CD14-positive monocyte (primary cell): ENCODE data around the gene URAD. TPM values are rescaled to one million over a fixed set of nuclear protein-coding genes. Genes with fewer than 3 reads are reported as not detected.

Experiments
- DNase-seq, 3 donors: peaks; one replicate each; pipeline ENCODE4 v3.0.0-alpha.2; 2011 to 2022
- H2AFZ ChIP-seq: 2 replicates; pipeline ENCODE4 v1.6.0; 2012; ENCODE audit warnings: mild to moderate bottlenecking, low read depth, low read length, inconsistent platforms; ENCODE audit not compliant: insufficient read depth, poor library complexity, severe bottlenecking
- H3K27ac ChIP-seq, 2 donors: 1 replicate in 1 of 2; 2 replicates in 1 of 2; pipeline ENCODE4 v1.5.1; 2012 to 2013; ENCODE audit warnings: low read length in 2 of 2, control low read depth in 1 of 2, inconsistent platforms in 1 of 2, low read depth in 1 of 2, mild to moderate bottlenecking in 1 of 2
- H3K27me3 ChIP-seq, 2 donors: one replicate each; pipeline versions ENCODE4 v1.6.0 to v1.6.1; 2011 to 2013; ENCODE audit warnings: low read length in 2 of 2; ENCODE audit not compliant: control insufficient read depth in 2 of 2, insufficient read depth in 2 of 2
- H3K36me3 ChIP-seq, 2 donors: replicated peaks in 1 of 2; 1 replicate in 1 of 2; 2 replicates in 1 of 2; pipeline versions ENCODE4 v1.5.1 to v1.6.1; 2012 to 2013; ENCODE audit warnings: low read length in 2 of 2, control low read depth in 1 of 2, inconsistent platforms in 1 of 2, mild to moderate bottlenecking in 1 of 2; ENCODE audit not compliant: insufficient read depth in 2 of 2, control insufficient read depth in 1 of 2
- H3K4me1 ChIP-seq, 2 donors: 1 replicate in 1 of 2; 2 replicates in 1 of 2; pipeline versions ENCODE4 v1.5.1 to v1.6.1; 2012 to 2013; ENCODE audit warnings: low read length in 2 of 2, control low read depth in 1 of 2, inconsistent platforms in 1 of 2, mild to moderate bottlenecking in 1 of 2, moderate library complexity in 1 of 2; ENCODE audit not compliant: insufficient read depth in 2 of 2, control insufficient read depth in 1 of 2
- H3K4me2 ChIP-seq: replicated peaks from 2 replicates; pipeline ENCODE3; 2012; ENCODE audit warnings: low read length, moderate library complexity, mild to moderate bottlenecking; ENCODE audit not compliant: poor library complexity, severe bottlenecking; ENCODE audit errors: extremely low read depth
- H3K4me3 ChIP-seq, 3 experiments: fragments of 200-600 bp in 1 of 3; sonication (generic) in 1 of 3; replicated peaks in 1 of 3; 1 replicate in 2 of 3; 2 replicates in 1 of 3; pipeline ENCODE4 v1.5.1; 2011 to 2013; ENCODE audit warnings: low read length in 3 of 3, mild to moderate bottlenecking in 3 of 3, control low read depth in 2 of 3, low read depth in 2 of 3, inconsistent platforms in 1 of 3, moderate library complexity in 1 of 3
- H3K79me2 ChIP-seq: 2 replicates; pipeline ENCODE4 v1.6.0; 2012; ENCODE audit warnings: mild to moderate bottlenecking, control low read depth, inconsistent platforms, low read length, moderate library complexity; ENCODE audit not compliant: insufficient read depth
- H3K9ac ChIP-seq: 2 replicates; pipeline ENCODE4 v1.6.0; 2017; ENCODE audit warnings: low read length, mild to moderate bottlenecking; ENCODE audit not compliant: insufficient read depth, poor library complexity, severe bottlenecking
- H3K9me3 ChIP-seq, 2 donors: replicated peaks in 1 of 2; 1 replicate in 1 of 2; 2 replicates in 1 of 2; pipeline versions ENCODE4 v1.5.1 to v1.6.1; 2012 to 2013; ENCODE audit warnings: low read length in 2 of 2, control low read depth in 1 of 2; ENCODE audit not compliant: control insufficient read depth in 1 of 2, insufficient read depth in 1 of 2
- H4K20me1 ChIP-seq: 2 replicates; pipeline ENCODE4 v1.6.0; 2012; ENCODE audit warnings: mild to moderate bottlenecking, low read length, control low read depth, moderate library complexity; ENCODE audit not compliant: insufficient read depth
- H3K27ac Mint-ChIP-seq, 7 donors: one replicate each; pipeline ENCODE4 v1.8.0; 2020; ENCODE audit warnings: mild to moderate bottlenecking in 7 of 7, mixed read lengths in 7 of 7, moderate library complexity in 6 of 7, inconsistent platforms in 2 of 7
- H3K27me3 Mint-ChIP-seq, 3 donors: one replicate each; pipeline ENCODE4 v1.8.0; 2021 to 2022; ENCODE audit warnings: low read depth in 3 of 3, mild to moderate bottlenecking in 3 of 3, mixed read lengths in 3 of 3, moderate library complexity in 3 of 3, inconsistent platforms in 1 of 3
- H3K36me3 Mint-ChIP-seq, 2 donors: one replicate each; pipeline ENCODE4 v1.8.0; 2020; ENCODE audit warnings: mixed read lengths in 2 of 2, inconsistent platforms in 1 of 2, mild to moderate bottlenecking in 1 of 2
- H3K4me1 Mint-ChIP-seq: one replicate; pipeline ENCODE4 v1.8.0; 2020; ENCODE audit warnings: mild to moderate bottlenecking, mixed read lengths
- H3K4me3 Mint-ChIP-seq, 2 donors: one replicate each; pipeline ENCODE4 v1.8.0; 2020; ENCODE audit warnings: mild to moderate bottlenecking in 2 of 2, mixed read lengths in 2 of 2, moderate library complexity in 1 of 2
- H3K9me3 Mint-ChIP-seq, 7 donors: one replicate each; pipeline ENCODE4 v1.8.0; 2020 to 2022; ENCODE audit warnings: mixed read lengths in 7 of 7, mild to moderate bottlenecking in 6 of 7, moderate library complexity in 6 of 7, inconsistent platforms in 2 of 7
- CTCF ChIP-seq: fragments of 200-600 bp; IDR thresholded peaks from one replicate; pipeline ENCODE4 v1.8.0; 2022; ENCODE audit warnings: antibody characterized with exemption, mild to moderate bottlenecking
- WGBS: methylation state at CpG from one replicate; pipeline ENCODE4 v1.1.5; 2013; ENCODE audit warnings: missing lambda C conversion rate; ENCODE audit not compliant: insufficient coverage; 5-methylcytosine and 5-hydroxymethylcytosine counted together
- intact Hi-C, 2 donors: fragments of 100-400 bp; cut with micrococcal nuclease; formaldehyde crosslinking; loops; one replicate each; pipeline versions ENCODE4 v1.15.0 to v1.15.1; 2023
- polyA plus RNA-seq, 3 donors: library from polyadenylated mRNA; depleted of rRNA in 1 of 3; unstranded in 2 of 3; stranded (reverse) in 1 of 3; fragments of 300-500 nt in 2 of 3; fragments of >200 nt in 1 of 3; fragmentation: Illumina TruSeq in 2 of 3; gene quantifications; 1 replicate in 2 of 3; 2 replicates in 1 of 3; pipeline ENCODE4 v1.2.3, GENCODE V29; 2012 to 2021

Gene URAD
- polyA plus RNA-seq, 3 donors = 0.12 TPM; not detected in 2

- H3K9ac ChIP-seq = no peak overlapping the region
- peaks cover 3 to 12% of the 10 kb centered on the region in 2 donors for H3K4me1 ChIP-seq
- intact Hi-C loops = no loop called here
- no peak for DNase-seq
- WGBS = 74% methylated on average over 7 of the region's 7 CpGs
- Mint-ChIP-seq H3K4me3 (peak overlapping the region in 1 of 2 donors; percentile 80), H3K27me3 (peaks cover 97 to 99% (median 99%) of the 10 kb centered on the region in 3 donors), H3K4me1 (peaks cover 27% of the 10 kb centered on the region), H3K27ac (no peak overlapping the region), H3K36me3 (peaks cover 0 to 3% of the 10 kb centered on the region in 2 donors), H3K9me3 (peaks cover 0 to 24% (median 8%) of the 10 kb centered on the region in 7 donors)
- H3K4me2 ChIP-seq = no peak overlapping the region
- H3K27ac ChIP-seq = no peak overlapping the region
- H3K27me3 ChIP-seq = peaks cover 96 to 98% of the 10 kb centered on the region in 2 donors
- H3K36me3 ChIP-seq = no peaks in the 10 kb centered on the region
- no peak overlapping the region for H3K4me3 ChIP-seq
- H3K79me2 ChIP-seq = no peaks in the 10 kb centered on the region
- H2AFZ ChIP-seq = no peak overlapping the region
- H3K9me3 ChIP-seq = peaks cover 0 to 45% of the 10 kb centered on the region in 2 donors
- H4K20me1 ChIP-seq = no peaks in the 10 kb centered on the region
- TF ChIP-seq CTCF = no peak
Observed at GRCh38 chr13:27971776-27972477, 16.6 kb downstream of the URAD start.

- peaks cover 96 to 98% of the 10 kb centered on the region in 2 donors for H3K27me3 ChIP-seq
- H3K4me2 ChIP-seq = no peak overlapping the region
- H3K27ac Mint-ChIP-seq = no peak overlapping the region
- H3K9ac ChIP-seq = no peak overlapping the region
- no peak for DNase-seq
- H3K36me3 Mint-ChIP-seq = peaks cover 0 to 3% of the 10 kb centered on the region in 2 donors
- peaks cover 0 to 24% (median 8%) of the 10 kb centered on the region in 7 donors for H3K9me3 Mint-ChIP-seq
- H3K79me2 ChIP-seq = no peaks in the 10 kb centered on the region
- intact Hi-C loops = no loop called here
- H3K4me1 ChIP-seq = peaks cover 3 to 12% of the 10 kb centered on the region in 2 donors
- H2AFZ ChIP-seq = no peak overlapping the region
- peaks cover 0 to 43% of the 10 kb centered on the region in 2 donors for H3K9me3 ChIP-seq
- H4K20me1 ChIP-seq = no peaks in the 10 kb centered on the region
- H3K27ac ChIP-seq = no peak overlapping the region
- peaks cover 97 to 99% (median 99%) of the 10 kb centered on the region in 3 donors for H3K27me3 Mint-ChIP-seq
- H3K4me3 Mint-ChIP-seq = peak overlapping the region in 1 of 2 donors; percentile 80
- WGBS = 29% methylated on average over 12 of the region's 13 CpGs
- H3K36me3 ChIP-seq = no peaks in the 10 kb centered on the region
- H3K4me1 Mint-ChIP-seq = peaks cover 31% of the 10 kb centered on the region
- TF ChIP-seq CTCF = no peak
- H3K4me3 ChIP-seq = no peak overlapping the region
Observed at GRCh38 chr13:27971236-27971645, 17.3 kb downstream of the URAD start.
